Stimulated activated CD8-positive, alpha-beta memory T cell treated with anti-CD3 and anti-CD28 coated beads, Interleukin-4, amount 100 ng/mL, for 48 hours (primary cell): Measurements from ENCODE around the gene QSER1.
"Not testable (repeated sequence)": the region's sequence is repeated elsewhere in the genome, so short reads cannot be mapped to it uniquely, and the experiment has no call there.

ENCODE experiments used
- DNase-seq: peaks from one replicate; pipeline ENCODE4 v3.0.0-alpha.2; 2020

Gene QSER1

DNA sequence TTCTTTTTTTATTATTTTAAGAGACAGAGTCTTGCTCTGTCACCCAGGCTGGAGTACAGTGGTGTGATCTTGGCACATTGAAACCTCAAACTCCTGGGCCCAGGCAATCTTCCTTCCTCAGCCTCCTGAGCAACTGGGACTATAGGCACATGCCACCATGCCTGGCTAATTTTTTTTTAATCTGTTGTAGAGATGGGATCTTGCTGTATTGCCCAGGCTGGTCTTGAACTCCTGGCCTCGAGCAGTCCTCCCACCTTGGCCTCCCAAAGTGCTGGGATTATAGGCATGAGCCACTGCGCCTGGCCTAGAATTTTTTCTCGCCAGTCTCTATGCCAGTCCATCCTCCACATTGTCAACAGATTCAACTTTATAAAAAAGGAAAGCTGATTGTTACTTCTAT lies 44.7 kb downstream of the QSER1 start:
- not testable (repeated sequence) for DNase-seq

DNA sequence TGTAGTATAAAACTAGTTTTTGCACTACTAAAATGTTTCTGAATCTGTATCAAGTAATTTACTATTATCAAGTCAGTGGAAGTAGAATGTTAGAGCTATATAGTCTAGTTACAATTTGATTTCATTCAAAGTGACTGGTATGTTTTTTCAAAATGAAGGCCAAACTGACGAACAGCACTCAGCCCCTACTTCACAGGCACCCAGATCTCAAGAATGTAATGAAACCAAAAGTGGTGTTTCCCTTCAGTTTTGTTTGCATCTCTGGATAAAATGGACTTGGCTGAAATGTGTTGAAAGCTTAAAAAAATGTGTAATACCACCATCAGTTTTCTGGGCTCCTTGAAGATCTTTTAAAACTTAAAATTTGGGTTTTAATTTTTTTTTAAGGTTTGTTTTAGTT lies 46.4 kb downstream of the QSER1 start:
- DNase-seq: no peak

GRCh38 chr11:32939866-32940265 lies 47.3 kb downstream of the QSER1 start:
- no peak for DNase-seq

GRCh38 chr11:32940865-32941264 lies 48.3 kb downstream of the QSER1 start:
- DNase-seq: no peak

GRCh38 chr11:32947978-32948377 lies 55.4 kb downstream of the QSER1 start:
- DNase-seq: no peak

- DNase-seq: no peak
These were observed 57.1 kb downstream of the QSER1 start for GRCh38 chr11:32949739-32950138.

DNA sequence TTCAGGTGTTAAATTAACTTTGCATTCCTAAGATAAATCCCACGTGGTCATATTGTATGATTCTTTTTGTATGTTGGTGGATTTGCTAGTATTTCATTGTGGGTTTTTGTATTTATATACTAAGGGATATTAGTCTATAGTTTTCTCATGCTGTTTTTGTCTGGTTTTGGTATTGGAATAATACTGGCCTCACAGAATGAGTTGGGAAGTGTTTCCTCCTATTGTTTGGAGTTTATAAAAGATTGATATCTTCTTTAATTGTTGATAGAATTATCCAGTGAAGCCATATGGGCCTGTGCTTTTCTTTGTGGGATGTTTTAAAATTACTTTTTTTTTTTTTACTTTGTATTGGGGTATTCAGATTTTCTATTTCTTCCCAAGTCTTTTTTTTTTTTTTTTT lies 59.8 kb downstream of the QSER1 start:
- DNase-seq: no peak

- DNase-seq: no peak
These were observed 61.1 kb downstream of the QSER1 start for GRCh38 chr11:32953700-32954099.

DNA sequence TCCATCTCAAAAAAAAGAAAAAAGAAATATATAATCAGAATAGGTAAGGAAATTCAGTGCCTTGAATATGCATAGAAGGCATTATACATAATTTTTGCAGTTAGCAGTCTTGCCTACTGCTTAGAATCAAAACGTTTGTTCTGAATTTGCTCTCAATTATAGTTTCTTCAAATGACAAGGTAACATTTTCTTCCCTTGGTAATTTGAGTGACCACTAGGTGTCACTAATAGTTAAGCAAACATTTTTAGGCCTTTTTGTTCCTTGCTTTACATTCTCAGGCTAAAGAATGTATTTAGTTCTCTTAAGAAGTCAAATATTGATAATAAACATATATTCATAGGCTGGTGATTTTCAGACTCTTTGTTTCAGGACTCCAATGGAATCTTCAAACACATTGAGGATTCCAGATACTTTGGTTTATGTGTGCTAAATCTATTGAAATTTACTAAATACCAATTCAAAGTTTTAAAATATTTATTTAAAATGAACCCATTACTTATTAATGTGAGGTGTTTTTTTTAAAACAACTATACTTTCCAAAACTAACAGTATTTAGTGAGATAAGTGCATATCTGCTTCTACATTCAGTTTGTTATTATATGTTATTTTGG lies 68.0 kb downstream of the QSER1 start:
- DNase-seq: no peak

DNA sequence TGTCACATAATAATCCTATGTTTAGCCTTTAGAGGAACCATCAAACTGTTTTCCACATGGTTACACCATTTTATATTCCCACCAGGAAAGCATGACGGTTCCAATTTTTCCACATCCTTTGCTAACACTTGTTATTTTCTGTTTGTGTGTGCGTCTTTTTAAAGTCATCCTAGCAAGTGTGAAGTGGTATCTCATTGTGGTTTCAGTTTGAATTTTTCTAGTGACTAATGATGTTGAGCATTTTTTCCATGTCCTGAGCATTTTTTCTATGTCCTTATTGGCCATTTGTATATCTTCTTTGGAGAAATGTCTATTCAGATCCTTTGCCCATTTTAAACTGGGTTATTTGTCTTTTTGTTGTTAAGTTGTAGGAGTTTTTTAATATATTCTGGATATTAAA lies 69.4 kb downstream of the QSER1 start:
- no peak for DNase-seq

DNA sequence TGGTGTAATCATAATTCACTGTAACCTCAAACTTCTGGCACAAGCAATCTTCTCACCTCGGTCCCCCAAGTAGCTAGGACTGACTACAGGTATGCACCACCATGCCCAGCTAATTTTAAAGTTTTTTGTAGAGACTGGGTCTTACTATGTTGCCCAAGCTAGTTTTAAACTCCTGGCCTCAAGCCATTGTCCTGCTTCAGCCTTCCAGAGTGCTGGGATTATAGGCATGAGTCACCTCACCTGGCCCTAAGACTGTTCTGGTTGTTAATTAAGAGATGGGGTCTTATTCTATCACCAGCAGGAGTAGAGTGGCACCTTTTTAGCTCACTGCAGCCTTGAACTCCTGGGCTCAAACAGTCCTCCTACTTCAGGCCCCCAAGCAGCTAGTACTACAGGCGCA lies 71.1 kb downstream of the QSER1 start:
- DNase-seq: no peak

DNA sequence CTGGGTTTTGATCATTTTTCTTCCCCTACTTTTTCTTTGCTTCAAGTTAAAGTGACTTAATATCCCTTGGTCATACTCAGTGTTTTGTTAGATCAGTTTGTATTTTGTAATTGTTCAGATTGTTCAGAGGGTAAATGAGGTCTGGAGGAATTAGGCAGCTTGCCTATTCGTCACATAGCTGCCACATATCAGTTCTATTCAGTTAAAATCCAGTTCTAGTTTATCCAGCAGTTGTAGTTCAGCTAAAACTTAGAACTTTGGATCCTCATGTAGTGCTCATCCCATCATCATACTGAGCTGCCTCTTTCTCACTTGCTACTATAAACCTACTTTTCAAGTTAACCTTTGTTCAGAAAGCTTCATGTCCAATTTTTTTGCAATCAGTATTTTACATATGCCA lies 75.9 kb downstream of the QSER1 start:
- no peak for DNase-seq

DNA sequence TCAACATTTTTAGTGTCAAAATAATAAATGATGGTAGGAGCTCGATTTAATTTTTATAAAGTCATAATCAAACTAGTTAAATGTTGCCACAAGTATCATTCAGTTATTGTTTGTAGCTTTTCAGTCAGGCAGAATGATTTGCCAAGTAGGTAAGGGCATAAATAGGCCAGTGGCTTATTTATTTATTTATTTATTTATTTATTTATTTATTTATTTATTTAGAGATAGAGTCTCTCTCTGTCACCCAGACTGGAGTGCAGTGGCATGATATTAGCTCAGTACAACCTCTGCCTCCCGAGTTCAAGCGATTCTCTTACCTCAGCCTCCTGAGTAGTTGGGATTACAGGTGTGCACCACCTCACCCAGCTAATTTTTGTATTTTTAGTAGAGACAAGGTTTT lies 79.6 kb downstream of the QSER1 start:
- not testable (repeated sequence) for DNase-seq

- no peak for DNase-seq
These were observed 80.2 kb downstream of the QSER1 start for GRCh38 chr11:32972781-32973180.

DNA sequence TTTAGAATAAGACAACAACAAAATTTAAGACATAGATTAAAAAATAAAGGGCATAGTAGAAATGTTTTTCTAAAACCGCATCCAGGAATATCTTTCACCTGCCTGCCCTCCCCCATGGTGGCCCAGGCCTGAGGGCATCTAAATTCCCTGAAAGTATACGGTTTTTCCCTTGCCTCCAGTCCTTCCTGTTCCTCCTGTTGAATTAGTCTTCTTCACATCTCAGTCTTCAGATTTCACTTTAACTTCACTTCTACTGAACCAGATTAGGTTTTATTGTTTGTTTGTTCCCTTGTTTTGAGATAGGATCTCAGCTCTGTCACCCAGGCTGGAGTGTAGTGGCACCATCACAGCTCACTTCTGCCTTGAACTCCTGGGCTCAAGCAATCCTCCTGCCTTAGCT lies 90.0 kb downstream of the QSER1 start:
- DNase-seq: no peak

DNA sequence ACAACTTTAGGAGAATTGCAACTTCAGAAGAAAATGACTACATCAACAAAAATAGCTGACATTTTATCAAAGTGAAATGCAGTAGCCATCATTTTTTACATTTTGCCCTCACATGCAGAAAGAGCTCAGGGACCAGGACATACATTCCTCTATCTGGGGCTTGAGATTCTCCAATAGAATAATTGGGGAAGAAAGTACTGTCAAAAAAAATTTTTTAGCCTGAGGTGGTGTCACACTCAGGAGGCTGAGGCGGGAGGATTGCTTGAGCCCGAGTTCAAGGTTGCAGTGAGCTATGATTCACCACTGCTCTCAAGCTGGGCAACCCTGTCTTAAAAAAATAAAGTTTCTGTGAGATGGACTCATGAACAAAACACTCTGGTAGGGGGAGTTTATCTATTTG lies 90.9 kb downstream of the QSER1 start:
- DNase-seq: no peak

DNA sequence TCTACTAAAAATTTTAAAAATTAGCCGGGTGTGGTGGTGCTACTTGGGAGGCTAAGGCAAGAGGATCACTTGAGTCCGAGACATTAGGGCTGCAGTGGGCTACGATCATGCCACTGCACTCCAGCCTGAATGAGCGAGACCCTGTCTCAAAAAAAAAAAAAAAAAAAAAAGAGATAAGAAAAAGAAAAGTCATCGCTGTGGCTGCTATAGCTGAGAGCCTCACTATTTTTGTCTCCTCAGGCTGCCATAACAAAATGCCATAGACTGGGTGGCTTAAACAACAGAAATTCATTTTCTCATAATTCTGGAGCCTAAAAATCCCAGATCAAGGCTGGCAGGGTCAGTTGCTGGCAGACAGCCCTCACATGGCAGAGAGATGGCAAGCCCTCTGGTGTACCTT lies 93.0 kb downstream of the QSER1 start:
- DNase-seq: no peak

- DNase-seq: no peak
These were observed 95.2 kb downstream of the QSER1 start for GRCh38 chr11:32987851-32988250.

DNA sequence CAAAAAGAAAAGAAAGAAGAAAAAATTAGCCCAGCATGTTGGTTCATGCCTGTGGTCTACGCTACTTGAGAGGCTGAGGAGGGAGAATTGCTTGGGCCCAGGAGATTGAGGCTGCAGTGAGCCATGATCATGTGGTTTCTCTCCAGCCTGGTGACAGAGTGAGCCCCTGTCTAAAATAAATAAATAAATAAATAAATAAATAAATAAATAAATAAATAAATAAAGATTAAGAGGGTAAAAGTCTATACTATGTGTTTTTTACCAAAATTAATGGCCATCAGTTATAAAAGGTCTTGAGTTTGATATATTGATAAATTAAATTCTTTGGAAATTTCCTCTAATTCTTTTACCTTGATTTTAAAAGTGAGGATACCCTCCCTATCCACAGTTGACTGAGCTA lies 97.9 kb downstream of the QSER1 start:
- DNase-seq: no peak

DNA sequence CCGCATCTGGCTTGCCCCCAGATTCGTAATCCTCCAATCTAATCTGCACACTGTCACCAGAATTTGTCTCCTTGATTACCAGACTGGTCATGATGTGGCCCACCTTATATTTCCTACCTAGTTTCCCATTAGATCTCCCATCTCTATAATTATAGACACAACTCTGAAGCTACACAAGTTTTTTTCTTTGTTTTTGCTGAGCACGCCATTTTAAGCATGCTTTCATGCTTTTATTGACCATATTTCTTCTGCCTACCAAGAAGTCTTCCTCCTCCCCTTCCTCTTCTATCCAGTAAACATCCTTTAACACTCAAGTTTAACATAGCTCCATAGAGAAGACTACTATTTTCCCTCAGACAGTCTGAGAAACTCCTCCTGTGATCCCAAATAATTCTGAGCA lies 98.8 kb downstream of the QSER1 start:
- DNase-seq: no peak

DNA sequence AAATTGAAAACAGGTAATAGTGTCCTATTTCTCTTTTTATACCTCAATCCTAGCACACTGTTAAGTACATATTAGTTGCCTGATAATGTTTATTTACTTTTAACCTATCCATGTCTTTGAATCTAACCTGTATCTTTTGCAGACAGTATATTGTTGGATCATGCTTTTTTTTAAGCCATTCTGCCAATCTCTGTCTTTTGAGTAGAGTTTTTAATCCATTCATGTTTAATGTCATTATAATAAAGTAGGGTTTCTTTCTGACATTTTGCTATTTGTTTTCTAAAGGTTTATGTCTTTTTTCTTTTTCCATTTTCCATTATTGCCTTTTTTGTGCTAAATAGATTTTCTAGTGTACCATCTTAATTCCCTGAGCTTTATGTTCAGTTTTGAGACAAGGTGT lies 99.3 kb downstream of the QSER1 start:
- no peak for DNase-seq

DNA sequence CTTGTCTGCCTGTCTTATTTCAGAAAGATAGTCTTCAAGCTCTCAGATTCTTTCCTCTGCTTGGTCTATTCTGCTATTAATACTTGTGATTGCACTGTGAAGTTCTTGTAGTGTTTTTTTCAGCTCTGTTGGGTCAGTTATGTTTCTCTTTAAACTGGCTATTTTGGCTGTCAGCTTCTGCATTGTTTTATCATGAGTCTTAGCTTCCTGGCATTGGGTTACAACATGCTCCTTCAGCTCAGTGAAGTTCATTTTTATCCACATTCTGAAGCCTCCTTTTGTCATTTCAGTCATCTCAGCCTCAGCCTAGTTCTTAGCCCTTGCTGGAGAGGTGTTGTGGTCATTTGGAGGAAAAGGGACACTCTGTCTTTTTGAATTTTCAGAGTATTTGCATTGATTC lies 107.6 kb downstream of the QSER1 start:
- DNase-seq: no peak

DNA sequence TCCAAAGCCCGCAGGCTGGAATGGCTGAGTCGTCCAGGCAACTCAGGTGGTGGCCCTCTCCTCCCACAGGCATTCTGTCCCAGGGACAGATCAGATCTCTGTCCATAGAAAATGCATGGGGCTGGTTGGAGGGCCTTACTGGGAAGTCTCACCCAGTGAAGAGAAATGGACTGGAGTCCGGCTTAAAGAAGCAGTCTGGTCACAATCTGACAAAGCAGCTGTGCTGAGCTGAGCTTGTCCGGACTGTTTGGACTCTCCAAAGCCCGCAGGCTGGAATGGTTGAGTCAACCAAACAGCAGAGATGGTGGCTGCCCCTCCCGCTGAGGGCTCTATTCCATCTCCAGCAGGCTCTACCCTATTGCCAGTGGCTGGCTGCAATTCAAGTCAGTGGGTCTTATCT lies 108.7 kb downstream of the QSER1 start:
- DNase-seq: no peak

GRCh38 chr11:33001751-33002542 lies 109.3 kb downstream of the QSER1 start:
- no peak for DNase-seq

GRCh38 chr11:33005175-33005574 lies 112.6 kb downstream of the QSER1 start:
- no peak for DNase-seq
